A673 (cell line): Measurements from ENCODE around the gene NUP50. TPM values are rescaled to one million over a fixed set of nuclear protein-coding genes. Genes with fewer than 3 reads are reported as not detected.

Experiments
- BruUV-seq: library from RNA; stranded (reverse); fragments of 400-500 nt; replicated peaks from 2 replicates; lab custom pipeline; 2021; lab: Mats Ljungman, UMichigan
- CTCF ChIA-PET: fragments of 300-600 bp; sonication (Branson Sonifier 250); formaldehyde crosslinking; loops from one replicate; lab custom pipeline; 2022; ENCODE audit warnings: antibody characterized with exemption; lab: Charles Lee
- POLR2A ChIA-PET: fragments of 300-600 bp; sonication (Branson Sonifier 250); formaldehyde crosslinking; loops from one replicate; lab custom pipeline; 2022; ENCODE audit warnings: antibody characterized with exemption; ENCODE audit not compliant: low non-redundant PET; lab: Charles Lee
- DNase-seq: peaks from one replicate; pipeline ENCODE4 v3.0.0-alpha.2; 2015; ENCODE audit warnings: low spot score
- H3K27ac ChIP-seq: fragments of 200-600 bp; sonication (generic); 2 replicates; pipeline ENCODE4 v1.5.1; 2016; ENCODE audit warnings: mixed run types, low read depth, mild to moderate bottlenecking, mixed read lengths, antibody characterized with exemption, low read length; ENCODE audit not compliant: poor library complexity, severe bottlenecking
- H3K27me3 ChIP-seq: fragments of 200-600 bp; sonication (generic); replicated peaks from 2 replicates; pipeline ENCODE4 v1.6.1; 2017; ENCODE audit warnings: mixed run types, low read depth, mild to moderate bottlenecking, mixed read lengths, antibody characterized with exemption, low read length; ENCODE audit not compliant: insufficient read depth, poor library complexity
- H3K36me3 ChIP-seq: fragments of 200-600 bp; sonication (generic); 2 replicates; pipeline ENCODE4 v1.6.1; 2016; ENCODE audit warnings: mixed run types, mild to moderate bottlenecking, mixed read lengths, antibody characterized with exemption, low read length; ENCODE audit not compliant: insufficient read depth, poor library complexity, severe bottlenecking
- H3K4me1 ChIP-seq: fragments of 200-600 bp; sonication (generic); 2 replicates; pipeline ENCODE4 v1.6.1; 2017; ENCODE audit warnings: mixed run types, mild to moderate bottlenecking, mixed read lengths, antibody characterized with exemption, low read length; ENCODE audit not compliant: insufficient read depth, poor library complexity, severe bottlenecking
- H3K4me3 ChIP-seq: fragments of 200-600 bp; sonication (generic); 2 replicates; pipeline ENCODE4 v1.5.1; 2016; ENCODE audit warnings: low read depth, mixed run types, mild to moderate bottlenecking, mixed read lengths, low read length; ENCODE audit not compliant: poor library complexity, severe bottlenecking
- H3K9me3 ChIP-seq: fragments of 200-600 bp; sonication (generic); 2 replicates; pipeline ENCODE4 v1.6.1; 2016; ENCODE audit warnings: mixed run types, low read depth, mild to moderate bottlenecking, mixed read lengths, antibody characterized with exemption, low read length; ENCODE audit not compliant: poor library complexity, severe bottlenecking
- EZH2 ChIP-seq: fragments of 200-600 bp; sonication (generic); IDR thresholded peaks from 2 replicates; pipeline ENCODE4 v1.6.1; 2017; ENCODE audit warnings: borderline replicate concordance, low read depth, mild to moderate bottlenecking, mixed read lengths, antibody characterized with exemption, low read length; ENCODE audit not compliant: poor library complexity, severe bottlenecking
- intact Hi-C: fragments of 100-400 bp; cut with micrococcal nuclease; formaldehyde crosslinking; loops from one replicate; pipeline ENCODE4 v1.10.0; 2022; ENCODE audit not compliant: unreplicated experiment
- total RNA-seq: library from RNA; stranded (reverse); gene quantifications from 2 replicates; pipeline ENCODE4 v1.2.3, GENCODE V29; 2021
- TF ChIP-seq, protein P1 (sequence below): fragments of 300-800, 200-600 bp; sonication (generic); conservative IDR thresholded peaks from 2 replicates; pipeline ENCODE4 v1.5.1; 2017; ENCODE audit warnings: low read depth, mild to moderate bottlenecking, antibody characterized with exemption, low read length, moderate library complexity, mixed read lengths

NUP50 gene
- total RNA-seq, 1 experiment from 2014 or later = 124 TPM

GRCh38 chr22:45149671-45150070 is 14.1 kb upstream of the NUP50 start:
- no TSS peak for BruUV-seq
- POLR2A ChIA-PET = no interaction called here
- intact Hi-C loops = no loop called here
- Histone ChIP-seq H3K27ac (no peak overlapping the region), H3K9me3 (no peaks in the 10 kb centered on the region), H3K36me3 (no peaks in the 10 kb centered on the region), H3K4me3 (no peak overlapping the region), H3K27me3 (no peaks in the 10 kb centered on the region), H3K4me1 (no peaks in the 10 kb centered on the region)
- CTCF ChIA-PET = no interaction called here
- no peak for DNase-seq
- TF ChIP-seq, protein P1, sequence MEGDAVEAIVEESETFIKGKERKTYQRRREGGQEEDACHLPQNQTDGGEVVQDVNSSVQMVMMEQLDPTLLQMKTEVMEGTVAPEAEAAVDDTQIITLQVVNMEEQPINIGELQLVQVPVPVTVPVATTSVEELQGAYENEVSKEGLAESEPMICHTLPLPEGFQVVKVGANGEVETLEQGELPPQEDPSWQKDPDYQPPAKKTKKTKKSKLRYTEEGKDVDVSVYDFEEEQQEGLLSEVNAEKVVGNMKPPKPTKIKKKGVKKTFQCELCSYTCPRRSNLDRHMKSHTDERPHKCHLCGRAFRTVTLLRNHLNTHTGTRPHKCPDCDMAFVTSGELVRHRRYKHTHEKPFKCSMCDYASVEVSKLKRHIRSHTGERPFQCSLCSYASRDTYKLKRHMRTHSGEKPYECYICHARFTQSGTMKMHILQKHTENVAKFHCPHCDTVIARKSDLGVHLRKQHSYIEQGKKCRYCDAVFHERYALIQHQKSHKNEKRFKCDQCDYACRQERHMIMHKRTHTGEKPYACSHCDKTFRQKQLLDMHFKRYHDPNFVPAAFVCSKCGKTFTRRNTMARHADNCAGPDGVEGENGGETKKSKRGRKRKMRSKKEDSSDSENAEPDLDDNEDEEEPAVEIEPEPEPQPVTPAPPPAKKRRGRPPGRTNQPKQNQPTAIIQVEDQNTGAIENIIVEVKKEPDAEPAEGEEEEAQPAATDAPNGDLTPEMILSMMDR = no peak
- TF ChIP-seq EZH2 = no peak

DNA sequence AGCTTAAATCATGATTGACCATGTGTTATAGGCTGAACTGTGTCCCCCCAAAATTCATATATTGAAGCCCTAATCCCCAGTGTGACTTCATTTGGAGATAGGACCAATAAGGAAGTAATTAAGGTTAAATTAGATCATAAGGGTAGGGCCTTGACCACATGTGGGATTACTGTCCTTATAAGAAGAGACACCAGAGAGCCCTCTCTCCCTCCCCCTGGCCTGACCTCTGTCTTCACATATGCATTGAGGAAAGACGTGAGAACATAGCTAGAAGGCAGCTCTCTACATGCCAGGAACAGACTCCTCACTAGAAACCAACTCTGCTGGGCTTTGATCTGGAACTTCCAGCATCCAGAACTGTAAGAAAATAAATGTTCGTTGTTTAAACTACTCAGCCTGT is 13.6 kb upstream of the NUP50 start:
- H3K4me3 ChIP-seq = no peak overlapping the region
- ChIA-PET CTCF (no interaction called here), POLR2A (no interaction called here)
- H3K27ac ChIP-seq = no peak overlapping the region
- no TSS peak for BruUV-seq
- H3K9me3 ChIP-seq = no peaks in the 10 kb centered on the region
- no peak for TF ChIP-seq EZH2
- TF ChIP-seq, protein P1 = no peak
- no peak for DNase-seq
- no peaks in the 10 kb centered on the region for H3K27me3 ChIP-seq
- no peaks in the 10 kb centered on the region for H3K36me3 ChIP-seq
- no peaks in the 10 kb centered on the region for H3K4me1 ChIP-seq
- intact Hi-C loops = no loop called here

GRCh38 chr22:45151503-45151902 is 12.2 kb upstream of the NUP50 start:
- BruUV-seq = no TSS peak

More at GRCh38 chr22:45151503-45151902, 12.2 kb upstream of the NUP50 start:
- ChIA-PET CTCF (interaction anchor here (0.6 kb wide), 1 partner anchor 359 kb away, joined by 4 read pairs; no protein-coding TSS in a partner anchor), POLR2A (no interaction called here)
- no peak overlapping the region for H3K27ac ChIP-seq
- no peaks in the 10 kb centered on the region for H3K4me1 ChIP-seq
- H3K9me3 ChIP-seq = no peaks in the 10 kb centered on the region
- H3K36me3 ChIP-seq = no peaks in the 10 kb centered on the region
- intact Hi-C loops = no loop called here
- no peak for TF ChIP-seq EZH2
- TF ChIP-seq, protein P1 = no peak
- no peak overlapping the region for H3K4me3 ChIP-seq
- no peak for DNase-seq
- H3K27me3 ChIP-seq = no peaks in the 10 kb centered on the region
